HFFc6 (cell line): Measurements from ENCODE around the gene ABHD11. TPM values are rescaled to one million over a fixed set of nuclear protein-coding genes. Genes with fewer than 3 reads are reported as not detected.

Experiments
- DNase-seq: peaks from one replicate; pipeline ENCODE4 v3.0.0-alpha.2; 2018
- H3K27ac Mint-ChIP-seq: 2 replicates; pipeline ENCODE4 v1.8.0; 2020; ENCODE audit warnings: mild to moderate bottlenecking, mixed read lengths
- H3K27me3 Mint-ChIP-seq: 2 replicates; pipeline ENCODE4 v1.8.0; 2021; ENCODE audit warnings: mild to moderate bottlenecking, moderate library complexity, mixed read lengths; ENCODE audit not compliant: insufficient read depth
- H3K36me3 Mint-ChIP-seq: 2 replicates; pipeline ENCODE4 v1.8.0; 2021; ENCODE audit warnings: low read depth, mixed read lengths
- H3K4me1 Mint-ChIP-seq: 2 replicates; pipeline ENCODE4 v1.8.0; 2020; ENCODE audit warnings: low read depth, mixed read lengths
- H3K4me3 Mint-ChIP-seq: 2 replicates; pipeline ENCODE4 v1.8.0; 2020; ENCODE audit warnings: mild to moderate bottlenecking, moderate library complexity, mixed read lengths
- H3K9me3 Mint-ChIP-seq: 2 replicates; pipeline ENCODE4 v1.8.0; 2020; ENCODE audit warnings: mild to moderate bottlenecking, mixed read lengths
- microRNA-seq: library from miRNA; unstranded; fragments of <30 nt; microRNA quantifications from one replicate; pipeline ENCODE4, GENCODE V29; 2019
- total RNA-seq, 6 experiments: library from RNA; stranded (reverse); fragmentation: NEBNext Ultra II Directional; extraction: Animal tissue kit (Norgen Biotek cat#: 25700); gene quantifications; 2 replicates in 1 of 6; 3 replicates in 5 of 6; pipeline ENCODE4 v1.2.3, GENCODE V29; 2021
- TF ChIP-seq, protein P1 (sequence below): fragments of 200-600 bp; sonication (generic); IDR thresholded peaks from 2 replicates; pipeline ENCODE4 v1.5.0; 2021; ENCODE audit warnings: antibody characterized with exemption, mild to moderate bottlenecking

The ABHD11 gene
- total RNA-seq, 6 experiments from 2014 or later = 10.3 to 18.6 (median 16.8) TPM

GRCh38 chr7:73690646-73691045, 48.0 kb downstream of the ABHD11 start:
- no peak overlapping the region for H3K4me3 Mint-ChIP-seq
- peaks cover 35% of the 10 kb centered on the region for H3K36me3 Mint-ChIP-seq
- TF ChIP-seq, protein P1, sequence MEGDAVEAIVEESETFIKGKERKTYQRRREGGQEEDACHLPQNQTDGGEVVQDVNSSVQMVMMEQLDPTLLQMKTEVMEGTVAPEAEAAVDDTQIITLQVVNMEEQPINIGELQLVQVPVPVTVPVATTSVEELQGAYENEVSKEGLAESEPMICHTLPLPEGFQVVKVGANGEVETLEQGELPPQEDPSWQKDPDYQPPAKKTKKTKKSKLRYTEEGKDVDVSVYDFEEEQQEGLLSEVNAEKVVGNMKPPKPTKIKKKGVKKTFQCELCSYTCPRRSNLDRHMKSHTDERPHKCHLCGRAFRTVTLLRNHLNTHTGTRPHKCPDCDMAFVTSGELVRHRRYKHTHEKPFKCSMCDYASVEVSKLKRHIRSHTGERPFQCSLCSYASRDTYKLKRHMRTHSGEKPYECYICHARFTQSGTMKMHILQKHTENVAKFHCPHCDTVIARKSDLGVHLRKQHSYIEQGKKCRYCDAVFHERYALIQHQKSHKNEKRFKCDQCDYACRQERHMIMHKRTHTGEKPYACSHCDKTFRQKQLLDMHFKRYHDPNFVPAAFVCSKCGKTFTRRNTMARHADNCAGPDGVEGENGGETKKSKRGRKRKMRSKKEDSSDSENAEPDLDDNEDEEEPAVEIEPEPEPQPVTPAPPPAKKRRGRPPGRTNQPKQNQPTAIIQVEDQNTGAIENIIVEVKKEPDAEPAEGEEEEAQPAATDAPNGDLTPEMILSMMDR = no peak
- H3K4me1 Mint-ChIP-seq = no peaks in the 10 kb centered on the region
- H3K9me3 Mint-ChIP-seq = no peaks in the 10 kb centered on the region
- H3K27ac Mint-ChIP-seq = no peak overlapping the region; the same call in 1 of the 2 replicates
- no peaks in the 10 kb centered on the region; the same call in 1 of the 2 replicates for H3K27me3 Mint-ChIP-seq
- DNase-seq = no peak

GRCh38 chr7:73688288-73688687, 50.3 kb downstream of the ABHD11 start:
- H3K4me3 Mint-ChIP-seq = no peak overlapping the region

More at GRCh38 chr7:73688288-73688687, 50.3 kb downstream of the ABHD11 start:
- Mint-ChIP-seq H3K27me3 (no peaks in the 10 kb centered on the region; the same call in 1 of the 2 replicates), H3K27ac (no peak overlapping the region), H3K36me3 (peaks cover 29% of the 10 kb centered on the region), H3K4me1 (0 out of 2 replicates have a peak, but pooled peaks cover 4% of the 10 kb centered on the region), H3K9me3 (no peaks in the 10 kb centered on the region)
- TF ChIP-seq, protein P1 = no peak
- DNase-seq = no peak

Small RNA genes lying within 50 kb of the gene (microRNA-seq; reads per million reads assigned to microRNA genes)
- gene MIR4284 = not detected

Other genes with a start within 250 kb of the ABHD11 start
- 10 to 100 TPM; 54.0 to 66.5 (median 63.8) TPM for gene BAZ1B, start 216.5 kb downstream of the ABHD11 start, total RNA-seq
- gene BCL7B, start 181.1 kb downstream of the ABHD11 start, total RNA-seq = 10 to 100 TPM; 46.7 to 58.1 (median 50.0) TPM
- gene TBL2, start 160.2 kb downstream of the ABHD11 start, total RNA-seq = 10 to 100 TPM; 34.3 to 48.1 (median 38.8) TPM
- not detected for gene MLXIPL, start 114.3 kb downstream of the ABHD11 start, total RNA-seq
- gene VPS37D, start 71.0 kb downstream of the ABHD11 start, total RNA-seq = 1 to 10 TPM; 2.4 to 3.1 (median 2.7) TPM
- gene DNAJC30, start 55.3 kb downstream of the ABHD11 start, total RNA-seq = 10 to 100 TPM; 17.8 to 20.6 (median 18.6) TPM
- 10 to 100 TPM; 70.1 to 91.4 (median 83.4) TPM for gene BUD23, start 55.2 kb downstream of the ABHD11 start, total RNA-seq
- 10 to 100 TPM in 5 of 6 experiments, 1 to 10 TPM in 1; 9.6 to 14.7 (median 12.2) TPM for gene STX1A, start 19.1 kb downstream of the ABHD11 start, total RNA-seq
- not detected for gene CLDN3, start 31.5 kb upstream of the ABHD11 start, total RNA-seq
- gene CLDN4, start 92.2 kb upstream of the ABHD11 start, total RNA-seq = under 1 TPM; 0.05 to 0.47 (median 0.32) TPM
- gene METTL27, start 103.7 kb upstream of the ABHD11 start, total RNA-seq = 1 to 10 TPM; 3.9 to 7.2 (median 6.0) TPM
- not detected for gene TMEM270, start 122.4 kb upstream of the ABHD11 start, total RNA-seq